HG02678 (cell line): ENCODE measurements around the gene ECE1.

Experiments used
- ATAC-seq: cut with Tn5 transposase; IDR thresholded peaks from one replicate; pipeline ENCODE4 v1.9.1; 2021; ENCODE audit warnings: mild to moderate bottlenecking, moderate library complexity; ENCODE audit not compliant: unreplicated experiment

Gene ECE1

DNA sequence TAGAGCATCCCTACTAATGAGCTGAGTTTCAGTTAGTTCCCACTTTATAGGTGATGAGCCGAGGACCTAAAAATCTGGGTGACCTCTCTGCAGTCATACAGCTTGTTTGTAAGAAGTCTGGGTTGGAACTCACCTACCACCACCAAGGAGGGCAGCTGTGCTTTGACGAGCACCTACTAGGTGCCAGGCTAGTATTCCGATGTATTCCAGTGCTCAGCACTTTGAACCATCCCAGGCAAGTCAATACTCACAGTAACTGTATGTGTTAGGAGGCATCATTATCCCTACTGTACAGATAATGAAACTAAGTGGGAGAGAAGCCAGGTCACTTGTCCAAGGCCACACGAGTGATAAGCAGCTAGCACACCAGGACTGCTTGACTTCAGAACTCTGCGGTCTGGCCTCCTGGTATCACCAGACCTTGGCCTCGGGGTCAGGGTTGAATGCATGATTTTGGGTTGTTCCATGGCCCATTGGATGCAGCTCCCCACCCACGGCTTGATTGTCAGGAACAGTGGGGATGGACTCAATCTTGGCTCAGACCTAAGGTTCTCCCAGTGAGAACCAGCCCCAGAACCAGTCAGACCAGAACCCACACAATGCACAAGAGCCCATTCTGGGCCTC is 20.7 kb downstream of the ECE1 start:
- no peak for ATAC-seq

GRCh38 chr1:21268281-21269239 is 21.7 kb downstream of the ECE1 start:
- no peak for ATAC-seq

DNA sequence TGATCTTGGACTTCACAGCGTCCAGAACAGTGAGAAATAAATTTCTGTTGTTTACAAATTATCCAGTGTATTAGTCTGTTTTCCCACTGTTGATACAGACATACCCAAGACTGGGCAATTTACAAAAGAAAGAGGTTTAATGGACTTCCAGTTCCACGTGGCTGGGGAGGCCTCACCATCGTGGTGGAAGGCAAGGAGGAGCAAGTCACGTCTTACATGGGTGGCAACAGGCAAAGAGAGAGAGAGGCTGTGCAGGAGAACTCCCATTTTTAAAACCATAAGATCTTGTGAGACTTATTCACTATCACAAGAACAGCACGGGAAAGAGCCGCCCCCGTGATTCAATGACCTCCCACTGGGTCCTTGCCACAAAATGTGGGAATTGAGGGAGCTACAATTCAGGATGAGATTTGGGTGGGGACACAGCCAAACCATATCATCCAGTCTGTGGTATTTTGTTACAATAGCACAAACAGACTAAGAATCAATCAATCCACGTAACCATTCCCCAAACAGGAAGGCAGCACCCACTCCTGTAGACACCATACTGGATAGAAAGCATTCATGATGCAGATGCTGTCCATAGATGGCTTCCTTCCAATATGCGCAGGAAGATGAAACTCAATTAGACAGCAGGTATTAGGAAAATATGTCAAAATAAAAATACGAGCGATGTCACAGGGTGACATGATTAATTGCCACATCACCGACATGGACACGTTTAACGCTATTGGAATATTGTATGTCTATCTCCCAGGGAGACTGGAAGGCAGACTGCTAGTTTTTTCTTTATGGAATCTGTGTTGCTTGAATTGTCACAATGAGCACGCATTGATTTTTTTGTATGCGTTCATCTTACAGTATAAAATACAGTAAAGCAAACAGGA is 22.8 kb downstream of the ECE1 start:
- ATAC-seq, result no peak

DNA sequence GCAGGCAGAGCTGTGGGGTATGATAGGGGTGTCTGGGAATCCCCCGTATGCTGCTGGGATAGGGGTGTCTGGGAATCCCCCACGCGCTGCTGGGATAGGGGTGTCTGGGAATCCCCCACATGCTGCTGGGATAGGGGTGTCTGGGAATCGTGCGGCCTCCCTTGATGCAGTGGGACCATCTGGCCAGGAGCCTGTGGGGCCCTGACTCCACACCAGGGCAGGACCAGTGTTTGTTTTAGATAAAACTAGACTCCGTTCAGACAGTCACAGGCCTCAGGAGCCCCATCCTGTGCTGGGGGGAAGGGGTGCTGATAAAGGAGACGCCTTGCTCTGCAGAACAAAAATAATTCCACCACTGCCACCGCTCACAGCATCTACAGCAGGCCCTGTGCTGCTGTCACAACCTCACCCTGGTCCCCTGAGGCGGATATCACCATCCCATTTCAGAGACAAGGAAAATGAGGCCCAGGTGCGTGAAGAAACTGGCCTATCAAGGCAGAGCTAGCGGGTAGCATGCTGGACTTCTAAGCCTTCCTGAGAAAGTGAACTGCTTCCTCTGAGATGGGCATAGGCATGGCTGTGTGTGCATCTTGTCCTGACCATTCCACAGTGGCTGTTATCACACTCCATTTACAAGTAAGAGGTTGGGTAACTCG is 24.0 kb downstream of the ECE1 start:
- ATAC-seq, result no peak

GRCh38 chr1:21265644-21266043 is 24.6 kb downstream of the ECE1 start:
- ATAC-seq, result no peak

GRCh38 chr1:21264898-21265297 is 25.4 kb downstream of the ECE1 start:
- no peak for ATAC-seq

GRCh38 chr1:21263653-21264225 is 26.5 kb downstream of the ECE1 start:
- ATAC-seq, result no peak

DNA sequence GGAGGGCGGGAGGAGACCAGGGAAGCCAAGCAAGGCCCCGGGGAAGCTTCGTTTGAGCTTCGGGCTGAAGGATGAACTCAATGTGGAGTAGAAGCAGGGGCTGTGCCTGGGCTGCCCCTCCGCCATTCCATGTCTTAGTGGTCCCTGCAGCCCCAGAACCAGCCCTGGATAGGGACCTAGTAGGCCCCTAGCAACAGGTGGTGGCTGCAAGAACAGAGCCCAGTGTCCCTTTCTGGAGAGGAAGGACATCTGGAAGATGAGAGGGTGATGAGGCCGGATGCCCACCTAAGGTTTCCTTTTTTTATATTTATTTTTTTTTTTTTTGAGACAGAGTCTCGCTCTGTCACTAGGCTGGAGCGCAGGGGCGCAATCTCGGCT is 27.2 kb downstream of the ECE1 start:
- no peak for ATAC-seq

DNA sequence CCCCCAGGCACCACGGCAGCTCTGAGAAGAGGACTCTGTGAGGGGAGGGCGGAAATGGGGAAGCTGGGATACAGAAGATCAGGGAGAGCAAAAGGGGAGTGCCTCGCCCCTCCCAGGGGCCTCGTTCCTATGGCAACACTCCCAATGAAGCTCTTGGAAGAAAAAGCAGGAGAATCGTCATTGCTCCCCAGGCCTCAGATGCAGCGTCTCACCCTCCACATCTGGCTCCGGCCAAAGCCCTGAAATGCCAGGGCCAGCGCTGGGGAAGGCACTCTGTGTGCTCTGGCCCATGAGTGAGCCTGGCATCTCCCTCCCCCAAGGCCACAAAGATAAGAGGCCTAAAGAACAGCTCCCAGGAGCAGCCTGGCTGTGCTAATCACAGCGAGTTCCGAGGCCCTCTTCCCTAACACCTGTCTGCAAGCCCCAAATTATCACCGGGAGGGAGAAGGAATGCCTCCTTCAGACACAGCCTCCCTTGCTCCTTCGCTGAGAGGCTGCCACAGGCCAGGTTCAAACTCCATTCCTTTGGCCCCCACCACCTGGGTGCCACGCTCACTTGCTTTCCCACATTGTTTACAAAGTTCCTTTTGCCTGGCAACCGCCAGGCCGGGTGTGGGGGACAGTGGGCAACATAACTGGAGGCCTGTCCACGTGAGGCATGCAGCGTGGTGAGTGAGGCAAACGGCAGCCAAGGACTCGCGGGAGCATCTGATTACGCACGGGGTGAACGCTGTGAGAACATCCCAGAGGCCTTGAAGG is 27.8 kb downstream of the ECE1 start:
- ATAC-seq, result no peak

- ATAC-seq, result no peak
Observed at GRCh38 chr1:21261551-21262292, 28.5 kb downstream of the ECE1 start.

GRCh38 chr1:21260405-21261125 is 29.7 kb downstream of the ECE1 start:
- ATAC-seq, result no peak

DNA sequence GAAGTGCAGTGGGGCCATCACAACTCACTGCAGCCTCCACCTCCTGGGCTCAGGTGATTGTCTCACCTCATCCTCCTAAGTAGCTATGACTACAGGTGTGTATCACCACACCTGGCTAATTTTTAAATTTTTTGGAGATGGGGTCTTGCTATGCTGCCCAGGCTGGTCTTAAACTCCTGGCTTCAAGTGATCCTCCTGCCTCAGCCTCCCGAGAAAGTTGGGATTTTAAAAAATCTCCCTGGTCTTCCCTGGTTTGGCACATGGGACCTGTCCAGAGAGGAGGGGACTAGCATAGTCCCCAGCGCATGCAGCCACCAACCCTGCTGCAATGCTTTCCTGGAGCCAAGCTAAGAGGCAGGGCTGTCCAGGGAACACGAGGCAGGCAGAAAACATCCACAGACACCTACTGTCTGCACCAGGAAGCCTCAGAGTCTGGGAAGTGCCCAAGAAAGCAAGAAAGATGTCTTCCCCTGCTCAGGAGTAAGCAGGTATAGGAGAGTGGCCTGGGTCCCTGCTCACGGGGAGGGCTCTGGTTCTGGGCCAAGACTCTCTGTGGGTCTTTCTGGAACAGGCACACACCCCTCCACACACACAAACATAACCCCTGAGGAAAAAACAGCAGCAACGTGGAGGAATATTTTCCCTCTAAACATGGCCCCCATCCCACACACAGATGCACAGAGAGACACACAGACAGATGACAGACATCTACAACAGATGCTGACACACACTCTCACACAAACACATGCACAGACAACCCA is 30.8 kb downstream of the ECE1 start:
- no peak for ATAC-seq

GRCh38 chr1:21258331-21259134 is 31.7 kb downstream of the ECE1 start:
- no peak for ATAC-seq

DNA sequence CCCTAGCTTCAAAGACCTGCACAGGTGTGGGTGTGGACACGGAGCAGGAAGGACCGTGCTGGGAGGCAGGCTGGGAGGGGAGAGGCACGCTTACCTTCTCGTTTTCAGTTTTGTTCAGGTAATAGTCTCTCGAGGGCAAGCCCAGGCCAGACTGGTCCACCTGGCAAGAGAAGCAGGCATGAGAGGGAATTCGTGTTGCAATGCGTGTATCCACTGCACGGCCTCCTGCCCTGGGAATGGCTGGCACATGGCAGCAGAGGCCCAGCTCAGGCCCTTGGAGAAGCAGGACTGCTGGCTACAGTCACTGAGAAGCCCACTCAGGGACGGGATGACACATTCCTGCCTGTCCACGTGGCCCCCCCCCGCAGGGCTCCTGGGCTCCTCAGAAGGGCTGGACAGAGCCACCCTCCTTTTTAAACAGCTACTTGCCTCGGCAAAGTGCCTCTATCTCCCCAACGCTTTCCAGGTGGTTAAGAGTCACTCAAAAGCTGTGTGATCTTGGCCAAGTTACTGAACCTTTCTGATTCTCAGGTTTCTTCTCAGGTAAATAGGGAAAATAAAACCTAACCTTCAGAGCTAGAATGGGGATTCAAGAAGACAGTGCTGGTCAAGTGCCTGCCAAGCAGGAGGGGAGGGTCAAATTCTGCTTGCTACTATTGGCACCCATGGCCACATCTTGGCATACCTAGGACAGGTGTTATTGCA is 32.7 kb downstream of the ECE1 start:
- ATAC-seq, result no peak

DNA sequence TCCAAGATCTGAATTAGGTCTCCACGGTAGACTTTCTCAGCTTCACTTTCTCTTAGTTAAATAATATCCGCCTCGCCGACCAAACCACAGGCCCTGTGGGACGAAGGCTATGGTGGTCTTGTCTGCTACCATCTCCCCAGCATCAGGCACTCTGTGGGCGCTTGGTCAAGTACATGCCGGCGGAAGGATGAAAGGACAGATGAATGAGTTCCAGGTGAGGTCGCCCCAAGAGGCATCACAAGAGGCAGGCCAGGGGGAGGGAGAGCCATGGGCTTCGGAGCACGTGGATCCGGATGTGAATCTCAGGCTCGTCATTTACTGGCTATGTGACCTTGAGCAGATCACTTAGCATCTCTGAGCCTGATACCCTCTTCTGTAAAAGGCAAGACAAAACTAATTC is 33.5 kb downstream of the ECE1 start:
- ATAC-seq, result no peak

DNA sequence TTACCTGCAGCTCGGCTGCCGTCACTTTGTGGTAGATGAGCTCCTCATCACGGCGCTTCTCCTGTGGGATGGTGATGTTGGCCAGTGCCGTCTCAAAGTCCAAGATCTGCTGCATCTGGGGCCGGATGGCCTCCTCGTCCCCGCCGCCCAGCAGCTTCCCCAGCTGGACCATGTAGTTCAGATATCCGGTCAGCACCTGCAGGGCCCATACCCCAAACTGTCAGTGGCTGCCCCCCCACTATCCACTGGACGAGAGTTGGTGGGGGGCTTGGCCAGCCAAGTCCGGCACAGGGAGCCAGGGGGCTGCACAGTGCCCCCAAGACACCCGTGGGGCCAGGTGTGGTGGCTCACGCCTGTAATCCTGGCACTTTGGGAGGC is 34.3 kb downstream of the ECE1 start:
- no peak for ATAC-seq
